HS-27A (cell line): ENCODE data around the gene TSEN2.
"Not testable (repeated sequence)": the region's sequence is repeated elsewhere in the genome, so short reads cannot be mapped to it uniquely, and the experiment has no call there.

Experiments used
- DNase-seq: peaks from one replicate; pipeline ENCODE4 v3.0.0-alpha.2; 2012; ENCODE audit warnings: low read depth, missing footprints

The TSEN2 gene

DNA sequence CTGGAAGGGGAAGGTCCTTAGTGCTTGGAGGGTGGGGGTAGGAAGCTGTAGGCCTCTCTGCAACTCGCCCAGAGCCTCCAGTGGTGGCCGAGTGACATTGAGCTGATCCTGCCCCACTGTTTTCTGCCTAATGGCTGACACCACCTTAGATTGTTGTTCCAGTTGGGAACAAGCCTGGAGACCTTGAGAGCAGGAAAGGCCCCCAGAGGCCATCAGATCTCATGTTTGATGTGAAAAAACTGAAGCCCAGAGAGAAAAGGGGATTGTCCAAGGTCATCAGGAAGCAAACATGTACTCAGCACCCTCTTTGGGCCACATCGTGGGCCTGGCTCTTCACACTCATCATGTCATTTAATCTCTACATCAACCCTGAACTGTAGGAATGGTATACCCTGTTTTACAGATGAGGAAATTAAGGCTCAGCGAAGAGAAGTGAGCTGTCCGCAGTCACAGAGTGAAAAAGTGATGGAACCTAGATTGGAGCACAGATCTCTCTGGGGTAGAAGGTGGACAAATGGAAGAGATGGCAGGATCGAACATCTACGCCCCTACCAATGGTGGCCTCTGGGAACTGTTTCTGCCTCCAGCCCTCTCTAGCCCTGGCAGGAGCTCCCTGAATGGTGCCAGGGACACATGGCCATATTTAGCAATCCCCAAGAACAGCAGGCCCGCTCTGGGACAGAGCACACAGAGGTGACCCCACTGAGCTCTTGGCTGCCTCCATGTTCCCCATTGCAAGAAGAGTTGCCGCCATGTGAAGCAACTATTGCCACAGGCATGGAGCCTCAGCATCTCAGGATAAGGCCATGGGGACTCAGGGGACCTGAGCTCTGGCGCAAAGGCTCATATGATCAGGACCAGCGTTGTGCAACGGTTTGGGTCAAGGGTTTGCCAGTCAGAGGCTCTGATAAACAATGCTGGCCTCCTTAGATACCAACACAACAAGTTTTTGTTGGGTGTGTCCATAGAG lies 31.6 kb upstream of the TSEN2 start:
- DNase-seq: no peak

DNA sequence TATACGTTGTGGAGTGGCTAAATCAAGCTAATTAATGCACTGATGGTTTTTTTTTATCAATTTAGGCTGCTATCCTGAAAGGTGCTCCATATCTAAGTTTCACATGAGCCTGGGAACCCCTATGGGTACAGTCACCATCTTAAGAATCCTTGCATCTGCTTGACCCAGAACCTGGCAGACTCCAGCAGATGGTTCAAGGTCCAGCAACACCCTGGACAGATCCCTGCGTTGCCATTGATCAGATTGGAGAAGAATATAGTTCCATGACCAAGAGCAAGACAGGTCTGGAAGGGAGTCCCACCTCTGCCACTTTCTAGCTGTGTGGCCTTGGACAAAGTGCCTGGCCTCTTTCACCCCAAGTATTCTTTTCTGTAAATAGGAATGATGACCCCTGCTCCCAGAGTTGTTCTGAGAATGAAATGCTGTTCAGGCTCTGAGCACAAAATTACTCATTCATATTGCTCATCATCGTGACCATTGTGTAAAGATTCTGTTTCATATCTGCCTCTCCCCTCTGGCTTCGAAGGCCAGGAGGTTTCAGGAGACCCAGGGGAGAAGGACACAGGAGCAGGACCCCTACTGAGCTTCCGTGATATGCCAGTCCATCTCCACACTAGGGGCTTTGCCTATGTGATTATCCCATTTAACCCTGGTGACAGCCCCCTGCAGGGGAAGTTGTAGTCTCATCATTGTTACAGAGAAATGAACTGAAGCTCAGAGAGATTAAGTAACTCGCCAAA lies 30.0 kb upstream of the TSEN2 start:
- DNase-seq: no peak

DNA sequence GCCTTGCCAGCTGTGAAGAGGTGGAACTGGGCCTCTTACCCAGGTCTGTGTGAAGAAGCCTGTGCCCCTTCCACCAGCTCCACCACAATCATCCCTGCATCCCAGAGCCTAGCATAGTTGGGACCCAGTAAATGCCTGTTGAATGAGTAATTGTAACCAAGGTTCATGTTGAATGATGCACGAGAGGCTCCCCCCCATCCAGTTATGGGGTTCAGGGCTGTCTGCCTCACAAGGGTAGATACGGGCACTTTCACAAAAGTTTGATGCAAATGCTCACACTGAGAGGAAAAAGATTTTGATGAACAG lies 29.5 kb upstream of the TSEN2 start:
- DNase-seq: no peak

DNA sequence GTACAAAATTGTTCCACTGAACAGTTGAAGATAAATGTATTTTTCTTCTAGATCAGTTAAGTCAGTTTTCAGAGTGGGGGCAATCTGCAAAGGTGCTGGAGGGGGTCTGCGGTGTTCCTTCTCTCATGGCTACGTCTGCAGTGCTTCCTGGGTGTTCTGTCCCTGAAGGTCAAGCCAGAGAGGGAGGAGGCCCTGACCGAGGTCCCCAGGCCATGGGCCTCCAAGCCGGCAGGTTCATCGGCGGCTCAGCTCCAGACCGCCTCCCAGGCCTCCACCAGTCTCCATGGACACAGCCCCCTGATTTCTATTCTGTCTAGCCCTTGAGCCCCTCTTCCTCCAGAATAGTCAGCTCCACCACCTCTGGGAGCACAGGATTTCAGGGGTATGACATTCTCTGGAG lies 28.5 kb upstream of the TSEN2 start:
- no peak for DNase-seq

DNA sequence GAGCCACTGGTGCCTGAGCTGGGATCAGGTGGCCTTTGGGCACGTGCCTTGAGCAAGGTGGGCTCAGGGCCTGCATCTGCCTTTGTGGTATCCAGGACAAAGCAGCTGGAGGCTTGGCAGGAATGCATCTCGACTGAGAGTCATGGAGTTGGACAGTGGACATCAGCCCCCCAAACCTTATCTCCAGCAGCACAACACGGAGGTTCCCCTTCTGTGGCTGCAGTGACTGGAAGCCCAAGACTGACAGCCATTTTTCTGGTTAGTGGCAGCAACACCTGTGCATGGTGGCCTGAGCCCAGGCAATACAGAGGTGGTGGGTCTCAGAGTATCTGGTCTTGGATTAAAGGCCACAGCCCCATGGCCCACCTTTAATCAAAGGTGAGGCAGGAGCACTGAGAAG lies 27.8 kb upstream of the TSEN2 start:
- no peak for DNase-seq

DNA sequence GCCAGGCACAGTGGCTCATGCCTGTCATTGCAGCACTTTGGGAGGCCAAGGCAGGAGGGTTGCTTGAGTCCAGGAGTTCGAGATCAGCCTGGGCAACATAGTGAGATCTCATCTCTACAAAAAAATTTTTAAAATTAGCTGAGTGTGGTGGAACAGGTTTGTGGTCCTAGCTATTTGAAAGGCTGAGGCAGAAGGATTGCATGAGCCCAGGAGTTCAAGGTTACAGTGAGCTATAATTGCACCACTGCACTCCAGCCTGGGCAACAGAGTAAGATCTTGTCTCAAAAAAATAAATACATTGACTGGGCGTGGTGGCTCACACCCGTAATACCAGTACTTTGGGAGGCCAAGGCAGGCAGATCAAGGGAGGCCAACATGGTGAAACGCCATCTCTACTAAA lies 26.9 kb upstream of the TSEN2 start:
- DNase-seq: not testable (repeated sequence)

DNA sequence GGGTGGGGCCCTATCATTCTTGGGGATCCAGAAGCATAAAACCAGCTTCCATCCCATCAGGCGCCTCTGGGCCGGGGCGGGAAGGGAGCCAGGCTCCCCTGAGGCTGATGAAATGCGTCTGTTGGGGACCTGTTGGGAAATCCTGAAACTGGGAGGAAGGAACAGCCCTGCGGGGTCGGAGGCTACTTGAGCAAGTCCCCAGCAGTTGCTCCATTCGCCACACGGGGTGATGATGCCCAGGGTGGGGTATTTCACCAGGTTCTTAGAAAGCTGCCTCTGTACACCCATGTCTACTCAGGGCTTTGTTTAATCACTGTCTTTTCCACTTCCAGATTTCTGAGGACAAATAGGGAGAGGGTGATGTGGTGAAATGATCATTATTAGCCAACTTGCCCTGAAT lies 25.4 kb upstream of the TSEN2 start:
- DNase-seq: no peak

DNA sequence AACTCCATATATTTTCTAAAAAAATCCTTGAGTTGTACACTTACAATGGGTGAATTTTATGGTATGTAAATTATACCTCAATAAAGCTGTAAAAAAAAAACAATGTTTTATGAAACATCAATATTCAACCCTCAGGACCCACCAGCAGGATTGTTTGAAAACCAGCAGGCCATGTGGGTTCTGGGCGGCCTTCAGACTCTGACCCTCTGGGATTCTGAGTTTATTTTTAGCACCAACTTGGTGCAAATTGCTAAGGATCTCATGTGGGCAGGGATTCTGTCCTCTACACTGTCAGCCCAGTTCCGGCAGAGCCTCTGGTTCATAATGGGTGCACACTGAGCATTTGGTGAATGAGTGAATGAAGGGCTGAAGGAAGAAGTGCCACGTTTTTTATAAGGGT lies 24.2 kb upstream of the TSEN2 start:
- no peak for DNase-seq

DNA sequence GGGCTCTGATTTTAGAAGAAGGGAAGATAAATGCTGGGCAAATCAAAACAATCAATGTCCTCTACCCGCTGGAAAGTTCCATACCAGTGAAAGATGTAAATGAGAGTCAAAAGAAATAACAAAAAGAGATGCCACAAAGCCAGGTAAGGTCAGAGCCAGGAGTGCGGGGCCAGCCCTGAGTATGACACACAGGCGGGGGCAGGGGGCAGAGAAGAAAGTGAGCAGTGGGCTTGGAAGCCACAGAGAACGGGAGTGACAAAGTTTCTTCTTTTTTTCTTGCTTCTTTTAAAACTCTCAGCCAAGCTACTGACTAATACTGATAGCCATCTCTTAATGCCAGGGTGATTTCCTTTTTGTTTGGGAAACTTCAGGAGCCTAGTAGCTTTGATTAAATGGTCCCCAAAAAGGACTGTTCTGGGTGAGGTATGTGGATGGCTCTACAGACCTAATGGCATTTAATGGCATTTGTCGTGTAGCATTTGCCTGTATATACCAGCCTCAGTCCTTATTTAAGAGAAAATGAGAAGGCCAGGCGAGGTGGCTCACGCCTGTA lies 23.1 kb upstream of the TSEN2 start:
- no peak for DNase-seq

DNA sequence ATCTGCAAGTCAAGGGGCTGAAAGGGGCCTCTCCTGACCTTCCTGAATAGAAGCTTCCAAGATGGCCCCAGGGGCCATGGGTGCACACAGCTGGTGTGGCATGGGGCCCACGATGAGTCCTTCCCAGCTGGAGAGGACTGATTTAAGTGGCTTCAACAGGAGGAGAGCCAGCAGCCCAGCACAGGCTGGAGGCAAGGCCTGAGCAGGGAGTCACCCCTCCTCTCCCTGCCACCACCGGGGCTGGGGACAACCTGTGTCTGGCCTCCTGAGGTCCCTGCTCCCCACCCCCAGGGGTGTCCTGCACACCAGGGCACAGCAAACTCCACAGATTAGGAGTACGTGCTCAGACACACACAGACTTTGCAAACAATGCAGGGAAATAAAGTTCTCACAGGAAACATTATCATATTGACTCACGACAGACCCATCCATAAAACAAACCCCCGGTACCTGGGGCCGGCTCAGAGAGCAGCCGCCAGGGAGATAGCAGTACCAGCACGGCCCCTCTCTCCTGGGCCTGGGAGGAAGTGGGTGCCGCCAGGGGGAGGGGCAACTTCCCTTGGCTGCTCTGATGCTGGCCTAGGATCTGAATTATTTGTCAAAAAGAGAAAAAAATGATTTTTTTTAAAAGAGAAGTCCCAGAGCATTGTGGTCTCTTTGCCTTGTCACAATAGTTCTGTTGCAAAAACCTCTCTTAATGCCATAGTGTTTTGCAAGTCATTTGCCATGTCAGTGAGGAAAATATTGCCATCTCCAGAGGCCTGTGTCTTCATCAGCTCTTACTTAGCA lies 21.9 kb upstream of the TSEN2 start:
- no peak for DNase-seq

DNA sequence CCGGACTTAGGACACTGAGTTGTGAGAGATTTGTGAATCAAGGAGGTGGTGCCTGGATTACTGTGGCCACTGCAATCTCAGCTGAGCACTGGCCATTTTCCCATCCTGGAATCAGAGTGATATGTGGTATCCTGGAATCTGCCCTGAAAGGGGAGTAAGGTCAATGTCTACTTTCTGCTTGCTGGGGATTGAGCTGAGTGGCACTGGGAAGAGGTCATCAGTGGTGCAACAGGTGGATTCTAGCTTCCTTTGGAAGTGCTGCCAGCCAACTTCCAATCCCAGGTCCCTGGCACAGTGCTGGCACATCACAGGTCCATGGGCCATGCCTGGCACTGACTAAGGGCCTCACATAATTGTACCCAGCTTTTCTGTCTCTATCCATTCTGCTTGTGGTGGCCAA lies 20.6 kb upstream of the TSEN2 start:
- no peak for DNase-seq

DNA sequence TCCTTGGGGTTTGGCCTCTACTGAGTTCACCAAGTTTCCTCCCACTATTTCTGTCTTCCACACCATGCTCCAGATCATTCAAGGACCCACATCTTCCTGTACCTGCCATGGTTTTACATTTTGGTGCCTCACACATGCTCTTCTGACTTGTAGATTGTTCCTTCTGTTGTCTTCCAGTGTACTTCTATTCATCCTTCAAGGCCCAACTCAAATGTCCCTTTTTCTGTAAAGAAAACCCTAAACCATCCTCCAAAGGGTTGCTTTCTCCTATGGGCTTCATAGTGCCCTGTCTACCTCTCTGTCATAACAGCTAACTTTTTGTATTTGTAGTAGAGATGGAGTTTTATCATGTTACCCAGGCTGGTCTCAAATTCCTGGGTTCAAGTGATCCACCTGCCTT lies 20.1 kb upstream of the TSEN2 start:
- no peak for DNase-seq

DNA sequence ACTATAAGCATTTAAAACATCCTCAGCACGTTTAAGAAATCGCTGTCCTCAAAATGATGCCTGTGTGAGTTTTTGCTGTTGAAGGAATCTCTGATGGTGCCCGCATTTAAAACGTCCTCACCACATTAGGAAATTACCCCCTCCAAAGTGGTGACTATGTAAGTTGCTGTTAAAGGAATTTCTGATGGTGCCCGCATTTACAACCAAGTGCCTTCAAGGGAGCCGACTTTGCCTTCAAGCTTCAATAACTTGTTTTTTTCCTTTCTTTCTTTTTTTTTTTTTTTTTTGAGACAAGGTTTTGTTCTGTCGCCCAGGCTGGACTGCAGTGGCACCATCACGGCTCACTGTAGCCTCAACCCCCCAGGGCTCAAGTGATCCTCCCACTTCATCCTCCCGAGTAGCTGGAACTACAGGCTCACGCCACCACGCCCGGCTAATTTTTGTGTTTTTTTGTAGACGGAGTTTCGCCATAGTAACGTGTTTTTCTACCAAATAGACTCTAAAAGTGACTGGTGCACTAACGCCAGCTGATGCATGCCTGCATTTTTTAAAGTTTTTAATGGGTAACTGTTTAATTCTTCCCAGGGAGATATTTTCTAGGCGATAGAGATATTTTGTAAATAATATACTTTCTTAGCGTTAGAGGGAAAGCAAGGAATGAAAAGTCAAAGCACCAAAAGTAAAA lies 19.0 kb upstream of the TSEN2 start:
- DNase-seq: no peak

DNA sequence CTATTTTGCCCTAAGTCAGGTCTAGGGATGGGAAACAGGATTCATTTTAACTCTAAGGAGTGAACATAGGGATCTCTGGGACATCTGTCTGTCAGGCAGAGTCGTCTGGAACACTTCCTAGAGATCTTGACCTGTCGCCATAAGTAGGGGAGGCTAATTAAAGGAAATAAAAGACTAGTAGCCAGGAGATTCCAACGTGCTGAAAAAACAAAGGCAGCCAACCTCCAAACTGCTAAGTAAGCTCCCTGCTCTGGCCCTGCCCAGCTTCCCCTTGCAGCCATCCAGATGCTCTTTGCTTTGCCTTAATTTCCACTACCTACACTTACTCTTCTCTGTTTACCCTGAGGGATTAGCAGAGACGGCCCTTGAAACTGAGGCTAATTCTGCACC lies 18.4 kb upstream of the TSEN2 start:
- no peak for DNase-seq

DNA sequence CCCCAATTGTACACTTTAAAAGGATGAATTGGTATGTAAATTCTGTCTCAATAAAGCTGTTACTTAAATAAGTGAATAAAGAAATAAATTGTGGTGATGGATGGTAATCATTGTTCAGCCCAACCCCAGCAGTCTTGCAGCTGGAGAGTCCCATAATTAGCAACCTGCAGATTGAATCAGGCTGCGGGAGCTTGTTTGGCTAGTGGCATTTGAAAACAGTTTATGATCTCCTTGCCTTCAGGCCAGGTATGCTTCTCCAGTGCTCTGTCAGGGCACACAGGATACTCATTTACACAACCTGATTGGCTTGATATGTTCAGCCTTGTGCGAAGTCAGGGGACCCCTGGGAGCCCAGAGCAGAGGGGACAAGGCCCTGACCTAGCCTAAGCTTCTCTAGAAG lies 16.5 kb upstream of the TSEN2 start:
- no peak for DNase-seq

DNA sequence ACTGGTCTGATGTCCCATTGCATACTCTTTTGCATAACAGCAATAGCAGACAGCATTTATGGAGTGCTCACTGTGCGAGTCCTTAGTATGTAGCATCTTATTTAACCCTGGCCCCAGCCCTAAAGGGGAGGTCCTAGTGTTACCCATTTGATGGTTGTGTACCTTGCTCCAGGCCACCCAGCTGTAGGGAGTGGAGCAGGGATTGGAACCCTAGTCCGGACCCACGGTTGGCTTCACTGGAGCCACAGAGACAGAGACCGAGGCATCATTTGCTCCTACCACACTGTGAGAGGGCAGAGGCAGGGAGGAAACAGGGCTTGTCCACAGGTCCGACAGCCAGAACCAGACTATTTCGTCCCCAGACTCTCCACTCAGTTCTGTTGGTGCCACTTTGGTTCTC lies 16.0 kb upstream of the TSEN2 start:
- DNase-seq: no peak

DNA sequence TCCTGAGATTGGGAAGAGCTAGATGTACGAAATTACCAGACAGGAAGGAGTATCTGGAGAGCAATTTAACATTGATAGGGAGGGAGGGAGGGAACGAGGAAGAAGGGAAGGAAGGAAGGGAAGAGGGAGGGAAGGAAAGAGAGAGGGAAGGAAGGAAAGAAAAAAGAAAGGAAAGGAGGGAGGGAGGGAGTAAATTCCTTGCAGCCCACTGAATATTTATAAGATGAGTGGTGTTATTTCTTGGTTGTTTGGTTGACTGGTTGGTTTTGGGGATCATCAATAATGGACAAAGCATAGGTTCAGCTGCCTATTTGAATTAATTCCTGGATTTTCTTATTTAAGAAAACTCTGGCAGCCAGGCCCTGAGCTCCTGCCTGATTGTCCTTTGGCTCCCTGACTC lies 15.5 kb upstream of the TSEN2 start:
- no peak for DNase-seq

DNA sequence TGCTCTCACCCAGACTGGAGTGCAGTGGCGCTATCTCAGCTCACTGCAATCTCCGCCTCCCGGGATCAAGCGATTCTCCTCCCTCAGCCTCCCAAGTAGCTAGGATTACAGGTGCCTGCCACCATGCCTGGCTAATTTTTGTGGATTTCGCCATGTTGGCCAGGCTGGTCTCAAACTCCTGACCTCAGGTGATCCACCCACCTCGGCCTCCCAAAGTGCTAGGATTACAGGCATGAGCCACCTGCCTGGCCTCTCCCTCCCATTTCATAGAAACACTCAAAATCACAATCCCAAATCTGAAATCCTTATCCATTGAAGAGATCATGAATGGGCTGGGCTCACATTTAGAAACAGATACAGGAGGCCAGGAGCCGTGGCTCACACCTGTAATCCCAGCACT lies 15.1 kb upstream of the TSEN2 start:
- DNase-seq: not testable (repeated sequence)

DNA sequence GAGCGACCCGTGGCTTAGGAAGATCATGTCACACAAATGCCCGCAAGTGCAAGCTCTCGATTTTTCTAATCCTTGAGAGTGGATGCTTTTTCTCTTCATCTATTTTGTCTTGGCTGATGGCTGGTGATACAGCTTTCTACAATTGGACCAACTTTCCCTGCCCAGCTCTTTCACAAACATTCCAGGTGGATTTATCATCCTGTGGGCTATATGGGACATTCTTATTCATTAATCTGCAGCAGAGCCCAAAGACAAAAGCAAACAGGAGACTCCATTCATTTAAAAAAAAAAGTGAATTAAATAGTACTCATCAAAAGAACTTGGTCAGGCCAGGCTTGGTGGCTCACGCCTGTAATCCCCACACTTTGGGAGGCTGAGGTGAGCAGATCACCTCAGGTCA lies 14.2 kb upstream of the TSEN2 start:
- DNase-seq: no peak

DNA sequence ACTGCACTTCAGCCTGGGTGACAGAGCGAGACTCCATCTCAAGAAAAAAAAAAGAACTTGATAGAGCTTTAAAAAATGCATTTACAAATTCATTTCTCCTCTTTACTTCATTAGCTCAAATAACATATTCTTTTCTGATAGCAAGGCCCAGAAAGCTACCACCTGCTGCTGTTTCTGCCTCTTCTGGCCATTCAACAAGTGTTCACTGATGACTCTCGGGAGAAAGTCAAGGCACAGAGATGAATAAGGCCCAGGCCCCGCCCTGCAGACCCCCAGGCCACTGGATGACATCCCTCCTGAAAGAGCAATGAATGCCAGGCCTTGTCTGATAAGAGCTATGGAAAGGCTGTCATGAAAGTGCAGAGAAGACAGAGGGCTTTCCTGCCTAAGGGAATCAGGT lies 13.6 kb upstream of the TSEN2 start:
- DNase-seq: no peak

DNA sequence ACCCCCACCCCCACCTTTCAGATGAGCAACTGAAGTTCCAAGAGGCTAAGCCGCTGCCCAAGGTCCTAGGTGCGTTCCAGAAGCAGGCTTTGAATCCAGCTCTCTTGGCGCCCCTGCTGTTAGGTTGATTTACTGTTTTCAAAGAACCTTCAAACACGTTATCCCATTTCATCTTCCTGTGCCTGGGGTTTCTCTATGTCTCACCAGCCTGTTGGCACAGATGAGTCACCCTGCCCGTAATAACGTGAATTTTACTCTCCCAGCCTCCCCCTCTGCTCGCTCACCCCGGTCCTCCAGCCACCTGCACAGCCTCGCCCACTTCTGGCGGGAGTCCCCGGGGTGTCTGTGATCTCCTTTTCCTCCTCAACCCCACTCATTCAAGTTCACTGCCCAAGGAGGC lies 13.0 kb upstream of the TSEN2 start:
- no peak for DNase-seq

DNA sequence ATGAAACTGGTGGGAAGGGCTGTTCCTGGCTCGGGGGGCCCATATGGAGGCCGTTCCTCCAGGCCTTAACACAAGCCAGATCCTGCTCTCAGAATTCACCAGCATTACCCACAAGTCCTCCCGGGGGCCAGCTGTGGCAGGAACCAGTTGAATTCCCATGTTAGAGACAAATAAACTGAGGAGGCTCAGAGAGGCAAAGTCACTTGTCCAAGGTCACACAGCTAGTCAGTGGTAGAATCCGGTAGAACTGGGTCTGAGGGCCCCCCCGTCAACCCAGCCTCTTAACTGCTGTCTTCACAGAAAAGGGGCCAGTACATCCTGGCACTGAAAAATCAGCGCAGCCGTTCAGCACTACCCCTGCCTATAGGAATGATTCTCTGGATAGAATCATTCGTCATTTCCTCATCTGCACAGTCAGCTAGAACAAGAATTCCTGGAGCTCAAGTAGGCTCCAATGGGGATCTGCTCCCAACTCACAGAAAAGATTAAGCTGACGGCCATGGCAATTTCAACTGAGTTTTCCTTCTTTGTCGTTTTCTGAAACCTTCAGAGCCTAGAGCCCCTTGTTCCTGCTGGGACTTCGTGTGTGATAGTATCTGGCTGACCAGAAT lies 12.2 kb upstream of the TSEN2 start:
- DNase-seq: no peak
